Endodermal cell (in vitro differentiated cells): Measurements from ENCODE around the gene UROD. TPM values are rescaled to one million over a fixed set of nuclear protein-coding genes. Genes with fewer than 3 reads are reported as not detected.

Source experiments
- DNase-seq: peaks from one replicate; pipeline ENCODE4 v3.0.0-alpha.2; 2017
- H3K27ac ChIP-seq: 2 replicates; pipeline ENCODE4 v1.5.1; 2013; ENCODE audit warnings: mild to moderate bottlenecking, low read depth, low read length, moderate library complexity
- H3K27me3 ChIP-seq: 2 replicates; pipeline ENCODE4 v1.6.1; 2013; ENCODE audit warnings: mild to moderate bottlenecking, low read length, moderate library complexity; ENCODE audit not compliant: insufficient read depth, control insufficient read depth, poor library complexity, severe bottlenecking
- H3K36me3 ChIP-seq: 2 replicates; pipeline ENCODE4 v1.7.0; 2013; ENCODE audit warnings: mild to moderate bottlenecking, low read length, moderate library complexity; ENCODE audit not compliant: control insufficient read depth, insufficient read depth
- H3K4me1 ChIP-seq: one replicate; pipeline ENCODE4 v1.7.0; 2013; ENCODE audit warnings: low read length; ENCODE audit not compliant: control insufficient read depth, insufficient read depth
- H3K4me3 ChIP-seq: 2 replicates; pipeline ENCODE4 v1.5.1; 2013; ENCODE audit warnings: mild to moderate bottlenecking, low read length, moderate library complexity
- H3K9ac ChIP-seq: 2 replicates; pipeline ENCODE4 v1.6.1; 2013; ENCODE audit warnings: mild to moderate bottlenecking, low read length, moderate library complexity; ENCODE audit not compliant: poor library complexity, severe bottlenecking; ENCODE audit errors: extremely low read depth
- H3K9me3 ChIP-seq: 2 replicates; pipeline ENCODE4 v1.6.1; 2013; ENCODE audit warnings: mild to moderate bottlenecking, low read length, moderate library complexity; ENCODE audit not compliant: control insufficient read depth
- H3K27ac Mint-ChIP-seq: 2 replicates; pipeline ENCODE4 v1.8.0; 2020; ENCODE audit warnings: mixed read lengths
- H3K27me3 Mint-ChIP-seq: 2 replicates; pipeline ENCODE4 v1.8.0; 2021; ENCODE audit warnings: mild to moderate bottlenecking, mixed read lengths; ENCODE audit not compliant: insufficient read depth
- H3K36me3 Mint-ChIP-seq: 2 replicates; pipeline ENCODE4 v1.8.0; 2020; ENCODE audit warnings: low read depth, mixed read lengths
- H3K4me1 Mint-ChIP-seq: 2 replicates; pipeline ENCODE4 v1.8.0; 2020; ENCODE audit warnings: mixed read lengths
- H3K4me3 Mint-ChIP-seq: 2 replicates; pipeline ENCODE4 v1.8.0; 2020; ENCODE audit warnings: mild to moderate bottlenecking, moderate library complexity, mixed read lengths
- H3K9me3 Mint-ChIP-seq: 2 replicates; pipeline ENCODE4 v1.8.0; 2020; ENCODE audit warnings: mild to moderate bottlenecking, mixed read lengths
- CTCF ChIP-seq: fragments of 200-600 bp; sonication (generic); conservative IDR thresholded peaks from 2 replicates; pipeline ENCODE4 v1.5.0; 2021; ENCODE audit warnings: antibody characterized with exemption, mild to moderate bottlenecking
- WGBS, 2 experiments: methylation state at CpG; one replicate each; pipeline versions ENCODE4 v1.1.5 to v1.1.7; 2013; ENCODE audit warnings: missing lambda C conversion rate in 2 of 2, mixed read lengths in 1 of 2; ENCODE audit not compliant: insufficient coverage in 1 of 2, insufficient read length in 1 of 2; 5-methylcytosine and 5-hydroxymethylcytosine counted together
- total RNA-seq, 2 donors: library from RNA; stranded (reverse); fragmentation: NEBNext Ultra II Directional in 1 of 2; extraction: Animal tissue kit (Norgen Biotek cat#: 25700) in 1 of 2; gene quantifications; 2 replicates in 1 of 2; 3 replicates in 1 of 2; pipeline ENCODE4 v1.2.1, GENCODE V29; 2021

Gene UROD
- total RNA-seq, 2 donors from 2014 or later, result 86.8 to 107 TPM

GRCh38 chr1:45016767-45017166 is 4.7 kb downstream of the UROD start:
- Histone ChIP-seq H3K9ac (no peak overlapping the region), H3K27me3 (no peaks in the 10 kb centered on the region), H3K9me3 (no peaks in the 10 kb centered on the region), H3K4me3 (no peak overlapping the region), H3K27ac (no peak overlapping the region), H3K36me3 (peaks cover 33% of the 10 kb centered on the region), H3K4me1 (peaks cover 5% of the 10 kb centered on the region)
- no peak for DNase-seq
- 85 to 91% methylated on average over 6 of the region's 6 CpGs for WGBS, 2 experiments
- Mint-ChIP-seq H3K27ac (no peak overlapping the region), H3K36me3 (peaks cover 17% of the 10 kb centered on the region), H3K9me3 (no peaks in the 10 kb centered on the region), H3K27me3 (no peaks in the 10 kb centered on the region), H3K4me3 (no peak overlapping the region), H3K4me1 (peaks cover 13% of the 10 kb centered on the region)
- peak; percentile 30 for TF ChIP-seq CTCF

- Mint-ChIP-seq H3K9me3 (peaks cover 5% of the 10 kb centered on the region), H3K27me3 (no peaks in the 10 kb centered on the region), H3K4me1 (peaks cover 5% of the 10 kb centered on the region), H3K36me3 (peaks cover 20% of the 10 kb centered on the region), H3K27ac (no peak overlapping the region), H3K4me3 (no peak overlapping the region)
- WGBS, 2 experiments, result 82 to 89% methylated on average over 13 to 16 of the region's 16 CpGs
- DNase-seq, result peak; percentile 90
- Histone ChIP-seq H3K4me1 (no peaks in the 10 kb centered on the region), H3K27ac (no peak overlapping the region), H3K4me3 (no peak overlapping the region), H3K27me3 (no peaks in the 10 kb centered on the region), H3K36me3 (peaks cover 35% of the 10 kb centered on the region), H3K9me3 (peaks cover 2% of the 10 kb centered on the region), H3K9ac (no peak overlapping the region)
- peak; percentile 92 for TF ChIP-seq CTCF
Measured at GRCh38 chr1:45018599-45019230, 6.7 kb downstream of the UROD start.

GRCh38 chr1:45023663-45024062 is 11.6 kb downstream of the UROD start:
- Histone ChIP-seq H3K27ac (no peak overlapping the region), H3K9ac (no peak overlapping the region), H3K36me3 (peaks cover 30% of the 10 kb centered on the region), H3K4me1 (no peaks in the 10 kb centered on the region), H3K4me3 (no peak overlapping the region), H3K27me3 (no peaks in the 10 kb centered on the region), H3K9me3 (peaks cover 4% of the 10 kb centered on the region)
- 100% methylated on average over 1 of the region's 1 CpG; no CpG with 5 or more reads in 1 of the 2 experiments for WGBS, 2 experiments
- Mint-ChIP-seq H3K27ac (no peak overlapping the region), H3K27me3 (no peaks in the 10 kb centered on the region), H3K9me3 (peaks cover 12% of the 10 kb centered on the region), H3K4me3 (no peak overlapping the region), H3K36me3 (peaks cover 20% of the 10 kb centered on the region), H3K4me1 (no peaks in the 10 kb centered on the region)
- no peak for DNase-seq
- no peak for TF ChIP-seq CTCF
